NCI-H345 treated with DMSO at 0.1 percent for 48 hours (cell line): ENCODE data around the gene AFG1L.
A peak's percentile ranks its signal among the peaks of the same experiment; 100 is the strongest.
"Not testable (repeated sequence)": the region's sequence is repeated elsewhere in the genome, so short reads cannot be mapped to it uniquely, and the experiment has no call there.

ENCODE experiments used
- DNase-seq: peaks from one replicate; lab custom pipeline; 2025; ENCODE audit not compliant: unreplicated experiment; lab: John Stamatoyannopoulos, UW

Gene AFG1L

GRCh38 chr6:108294727-108295625 is at the start of gene AFG1L:
Gene AFG1L (plus strand): TSS chr6:108295054. CDS start chr6:108295080, 26 bp downstream.
- peak; percentile 89 for DNase-seq

GRCh38 chr6:108245095-108245494 is 49.8 kb upstream of the AFG1L start:
- DNase-seq: not testable (repeated sequence)

- no peak for DNase-seq
These were observed 46.8 kb upstream of the AFG1L start for GRCh38 chr6:108247965-108248536.

- no peak for DNase-seq
These were observed 44.5 kb upstream of the AFG1L start for GRCh38 chr6:108250240-108250866.

GRCh38 chr6:108251252-108251651 is 43.6 kb upstream of the AFG1L start:
- DNase-seq: no peak

- no peak for DNase-seq
These were observed 42.8 kb upstream of the AFG1L start for GRCh38 chr6:108252055-108252454.

- DNase-seq: no peak
These were observed 41.6 kb upstream of the AFG1L start for GRCh38 chr6:108253241-108253640.

- DNase-seq: no peak
These were observed 40.1 kb upstream of the AFG1L start for GRCh38 chr6:108254433-108255410.

- peak; percentile 21 for DNase-seq
These were observed 34.6 kb upstream of the AFG1L start for GRCh38 chr6:108260126-108260808.

- peak; percentile 91 for DNase-seq
These were observed 33.9 kb upstream of the AFG1L start, which contains the start of gene SNX3 for GRCh38 chr6:108260809-108261569. Gene SNX3 (minus strand): TSS chr6:108261040. CDS start chr6:108260921, 119 bp downstream.

- no peak for DNase-seq
These were observed 31.5 kb upstream of the AFG1L start for GRCh38 chr6:108263371-108263770.

GRCh38 chr6:108268845-108269244 is 26.0 kb upstream of the AFG1L start:
- no peak for DNase-seq

GRCh38 chr6:108269955-108270354 is 24.9 kb upstream of the AFG1L start:
- not testable (repeated sequence) for DNase-seq

- DNase-seq: no peak
These were observed 20.3 kb upstream of the AFG1L start for GRCh38 chr6:108274546-108274945.

- DNase-seq: no peak
These were observed 18.9 kb upstream of the AFG1L start for GRCh38 chr6:108275976-108276375.

GRCh38 chr6:108277295-108277694 is 17.6 kb upstream of the AFG1L start:
- DNase-seq: no peak

- DNase-seq: no peak
These were observed 17.0 kb upstream of the AFG1L start for GRCh38 chr6:108277831-108278230.

- DNase-seq: no peak
These were observed 9.5 kb upstream of the AFG1L start for GRCh38 chr6:108285381-108285780.

- DNase-seq: no peak
These were observed 8.5 kb upstream of the AFG1L start for GRCh38 chr6:108286366-108286765.
